Left lobe of liver (tissue), 2 donors: ENCODE results near the gene LEF1. TPM values are rescaled to one million over a fixed set of nuclear protein-coding genes. Genes with fewer than 3 reads are reported as not detected.
"Not testable (repeated sequence)": the region's sequence is repeated elsewhere in the genome, so short reads cannot be mapped to it uniquely, and the experiment has no call there.

Experiments used
- ATAC-seq: fragments of 200-7000 bp; cut with Tn5 transposase; one replicate; pipeline ENCODE4 v1.9.1; 2020; ENCODE audit warnings: mild to moderate bottlenecking, moderate library complexity
- DNase-seq: peaks from one replicate; pipeline ENCODE4 v3.0.0-alpha.2; 2020; ENCODE audit warnings: low spot score
- total RNA-seq: library from RNA; stranded (reverse); gene quantifications from one replicate; pipeline ENCODE4 v1.2.1, GENCODE V29; 2021
- donor health status: DM: no; HTN: no; CAD: no; lungs with moderate emphysema.
- donor health status: DM: no; HTN: yes; CAD: no.

The LEF1 gene
- total RNA-seq, 1 donor from 2014 or later, result 0.73 TPM

DNA sequence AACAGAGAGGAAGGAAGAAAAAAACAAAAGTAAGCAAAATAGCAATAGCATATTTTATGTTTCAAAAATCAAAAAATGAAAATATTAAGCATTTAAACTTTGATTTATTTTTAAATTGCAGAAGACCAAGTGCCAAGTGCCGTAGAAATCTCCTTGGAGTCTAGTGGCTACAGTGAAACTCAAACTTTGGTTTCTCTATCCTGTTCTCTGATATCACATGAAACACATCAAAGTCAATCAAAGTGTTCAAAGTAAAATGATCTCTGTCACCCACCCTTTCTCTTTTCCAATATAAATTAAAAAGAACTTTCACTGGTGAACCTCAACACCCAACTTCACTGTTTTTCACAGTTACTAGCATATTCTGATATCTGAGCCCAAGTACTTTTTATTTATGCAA, 98.0 kb downstream of the LEF1 start:
- DNase-seq (no peak), ATAC-seq (no peak)

DNA sequence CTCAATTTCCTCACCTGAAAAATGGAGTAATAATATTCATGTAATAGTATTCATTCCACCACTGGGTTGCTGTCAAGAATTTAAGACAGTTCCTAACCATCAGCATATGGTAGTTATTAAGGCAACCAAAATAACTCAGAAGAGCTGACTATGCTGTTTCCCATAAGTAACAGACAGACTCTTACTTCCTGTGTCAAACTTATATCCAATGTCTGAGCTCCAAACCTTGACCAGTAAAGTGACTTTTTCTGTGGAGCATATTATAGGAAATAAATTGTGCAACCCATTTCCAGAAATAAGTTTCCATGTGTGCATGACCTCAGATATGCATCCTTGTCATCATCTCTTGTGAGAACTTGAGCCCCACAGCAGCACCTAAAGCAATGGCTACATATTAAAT, 100.3 kb downstream of the LEF1 start:
- DNase-seq (no peak), ATAC-seq (no peak)

- ATAC-seq (no peak), DNase-seq (no peak)
Observed at GRCh38 chr4:108060686-108061321, 107.9 kb downstream of the LEF1 start.

GRCh38 chr4:108060164-108060563, 108.6 kb downstream of the LEF1 start:
- DNase-seq (no peak), ATAC-seq (peak; percentile 81)

GRCh38 chr4:108058685-108059440, 109.9 kb downstream of the LEF1 start:
- ATAC-seq (no peak), DNase-seq (no peak)

DNA sequence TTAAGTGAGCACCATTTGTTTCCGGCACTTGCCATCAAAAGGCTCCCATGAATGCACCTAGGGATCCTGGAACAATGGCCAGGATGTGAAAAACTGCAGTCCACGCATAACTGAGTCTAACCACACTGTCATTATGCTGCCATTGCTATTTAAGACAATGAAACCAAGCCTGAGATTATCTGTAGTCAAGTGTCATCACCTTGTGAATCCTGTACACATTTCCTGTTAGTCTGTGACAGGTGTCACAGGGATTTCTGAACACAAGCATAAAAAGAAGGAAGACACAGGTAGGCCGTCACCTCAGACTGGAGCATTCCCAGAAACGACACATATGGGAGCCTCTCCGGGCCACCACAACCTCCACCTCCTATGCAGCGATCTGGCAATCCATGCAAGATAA, 112.3 kb downstream of the LEF1 start:
- no peak for DNase-seq
- ATAC-seq, result no peak

DNA sequence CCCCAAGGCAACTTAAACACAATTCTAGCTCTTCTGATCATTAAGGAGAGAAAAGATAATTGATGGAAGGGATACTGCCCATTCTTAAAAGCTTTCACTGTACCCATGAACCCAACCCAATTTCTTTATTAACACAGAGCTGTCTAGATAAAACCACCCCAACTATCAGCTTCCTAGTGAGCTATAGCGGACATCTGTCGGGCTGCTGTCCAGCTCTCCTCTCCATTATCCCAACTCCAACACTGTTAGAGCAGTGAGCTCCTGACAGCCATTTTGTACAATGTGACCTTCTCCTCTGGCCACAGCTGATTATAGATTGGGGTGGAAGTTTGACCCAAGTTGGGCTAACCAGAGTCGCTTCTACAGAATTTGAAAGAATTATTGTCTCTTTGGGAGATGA, 112.9 kb downstream of the LEF1 start:
- DNase-seq, result no peak
- ATAC-seq, result no peak

- ATAC-seq (no peak), DNase-seq (no peak)
Observed at GRCh38 chr4:108054025-108054638, 114.6 kb downstream of the LEF1 start.

- DNase-seq (no peak), ATAC-seq (no peak)
Observed at GRCh38 chr4:108053251-108053711, 115.5 kb downstream of the LEF1 start.

DNA sequence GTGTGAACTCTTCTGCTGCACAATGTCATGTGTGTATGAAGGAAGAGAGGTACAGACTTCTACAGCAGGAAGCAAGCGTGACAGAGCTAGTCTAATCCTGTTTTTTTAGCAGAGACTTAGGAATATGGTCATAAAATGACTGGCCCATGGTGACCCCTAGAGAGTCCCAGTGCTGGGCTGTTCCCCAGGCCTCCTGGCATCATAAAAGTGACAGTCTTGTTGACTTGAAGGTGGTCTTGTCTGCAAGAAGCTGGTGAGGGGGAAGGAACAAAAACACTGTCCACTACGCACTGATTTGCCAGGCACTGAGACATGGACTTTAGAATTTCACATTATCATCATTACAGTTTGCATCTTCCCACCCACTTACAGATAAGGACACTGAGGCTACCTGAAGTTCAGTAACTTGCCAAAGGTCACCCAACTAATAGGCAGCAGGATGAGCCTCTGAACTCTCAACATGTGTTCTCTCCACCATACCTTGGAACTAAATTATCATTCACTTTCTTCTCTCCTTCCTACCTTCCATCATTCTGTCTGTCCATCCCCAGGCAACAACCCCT, 116.1 kb downstream of the LEF1 start:
- no peak for DNase-seq
- ATAC-seq, result no peak

GRCh38 chr4:108051343-108051742, 117.4 kb downstream of the LEF1 start:
- DNase-seq (no peak), ATAC-seq (no peak)

DNA sequence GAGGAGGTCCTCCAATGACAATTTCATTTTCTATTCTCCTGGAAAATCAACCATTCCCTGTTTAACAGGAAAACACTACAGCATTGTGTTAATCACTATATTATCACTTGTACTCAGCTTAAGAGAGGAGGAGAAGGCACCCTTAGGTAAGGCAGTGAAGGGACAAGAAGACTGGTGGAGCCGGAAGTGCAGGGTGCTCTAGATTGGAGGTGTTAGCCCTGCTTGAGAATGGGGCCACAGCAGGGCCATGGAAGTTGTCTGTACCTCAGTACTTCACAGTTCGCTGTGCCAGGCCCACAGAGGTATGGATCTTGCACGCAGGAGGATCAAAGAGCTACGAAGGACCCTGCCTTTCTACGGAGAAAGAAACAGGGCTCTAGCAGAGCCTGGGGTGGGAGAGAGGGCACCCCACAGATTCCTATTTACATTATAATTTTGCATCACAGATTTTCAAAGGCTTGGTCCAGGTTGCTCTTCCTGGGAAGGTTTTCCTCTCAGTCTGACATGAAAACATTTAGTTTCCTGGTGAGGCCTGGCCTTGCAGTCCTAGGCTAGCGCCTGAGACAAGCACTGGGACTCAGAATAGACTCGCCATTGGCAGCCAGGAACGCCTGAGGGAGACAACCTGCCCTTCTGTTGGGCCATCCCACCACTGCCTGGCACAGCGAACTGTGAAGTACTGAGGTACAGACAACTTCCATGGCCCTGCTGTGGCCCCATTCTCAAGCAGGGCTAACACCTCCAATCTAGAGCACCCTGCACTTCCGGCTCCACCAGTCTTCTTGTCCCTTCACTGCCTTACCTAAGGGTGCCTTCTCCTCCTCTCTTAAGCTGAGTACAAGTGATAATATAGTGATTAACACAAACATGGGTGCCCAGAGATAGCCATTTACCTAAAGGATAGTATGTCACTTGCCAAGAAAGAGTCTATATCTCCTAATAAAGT, 118.3 kb downstream of the LEF1 start:
- not testable (repeated sequence) for ATAC-seq, DNase-seq

- DNase-seq, result no peak
- ATAC-seq, result no peak
Observed at GRCh38 chr4:108049406-108049805, 119.3 kb downstream of the LEF1 start.

DNA sequence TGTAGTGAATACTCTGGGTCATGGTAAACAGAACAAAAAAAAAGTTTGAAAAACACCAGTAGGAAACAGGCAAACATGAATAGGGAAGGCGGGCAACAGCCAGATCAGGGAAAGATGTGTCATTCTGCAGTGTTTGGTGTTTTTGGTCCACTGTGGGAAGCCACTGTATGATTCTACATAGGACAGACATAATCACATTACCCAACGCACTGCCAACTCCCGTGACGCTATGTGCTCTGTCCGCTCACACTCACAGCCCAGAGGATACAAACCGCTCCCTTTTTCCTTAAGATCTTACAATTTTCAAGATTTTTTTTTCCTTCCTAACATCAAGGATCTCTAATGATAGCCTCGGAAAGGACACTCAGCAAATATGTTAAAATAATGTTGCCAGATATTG, 119.7 kb downstream of the LEF1 start:
- ATAC-seq (no peak), DNase-seq (no peak)

DNA sequence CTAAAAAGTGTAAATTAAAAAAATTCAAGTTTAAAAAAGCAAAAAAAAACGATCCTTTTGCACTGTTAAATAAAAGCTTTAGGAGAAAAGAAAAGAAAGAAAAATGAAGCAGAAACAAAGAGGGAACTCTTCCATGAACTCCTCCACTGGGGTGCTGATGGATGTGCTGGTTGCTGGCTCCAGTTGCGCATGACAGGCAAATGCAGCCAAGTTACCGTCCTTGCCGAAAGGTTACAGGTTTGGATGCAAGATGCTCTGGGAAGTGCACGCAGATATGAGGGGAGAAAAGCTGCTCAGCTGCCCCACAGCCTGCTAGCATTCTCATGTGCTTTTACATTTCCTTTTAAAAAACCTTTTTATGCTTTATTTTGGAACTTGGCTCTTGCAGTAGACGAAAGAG, 120.6 kb downstream of the LEF1 start:
- no peak for DNase-seq
- no peak for ATAC-seq

DNA sequence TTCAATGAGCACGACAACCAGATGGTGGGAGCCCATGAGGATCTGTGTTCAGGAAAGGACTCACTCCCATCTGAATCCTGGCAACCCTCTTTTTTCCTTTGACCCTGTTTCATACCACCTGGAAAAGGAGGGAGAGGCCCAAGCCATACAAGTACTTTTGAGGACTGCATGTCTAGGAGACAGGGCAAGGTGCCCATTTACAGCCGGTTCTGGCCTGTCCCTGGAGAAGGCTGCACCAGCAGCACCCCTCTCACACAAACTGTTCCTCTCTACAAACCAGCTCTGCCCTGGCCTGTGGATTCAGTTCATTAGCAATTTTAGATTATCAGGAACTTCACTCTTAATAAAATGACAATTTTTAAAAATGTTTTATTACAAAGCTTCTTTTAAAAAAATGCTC, 121.5 kb downstream of the LEF1 start:
- ATAC-seq (no peak), DNase-seq (no peak)

DNA sequence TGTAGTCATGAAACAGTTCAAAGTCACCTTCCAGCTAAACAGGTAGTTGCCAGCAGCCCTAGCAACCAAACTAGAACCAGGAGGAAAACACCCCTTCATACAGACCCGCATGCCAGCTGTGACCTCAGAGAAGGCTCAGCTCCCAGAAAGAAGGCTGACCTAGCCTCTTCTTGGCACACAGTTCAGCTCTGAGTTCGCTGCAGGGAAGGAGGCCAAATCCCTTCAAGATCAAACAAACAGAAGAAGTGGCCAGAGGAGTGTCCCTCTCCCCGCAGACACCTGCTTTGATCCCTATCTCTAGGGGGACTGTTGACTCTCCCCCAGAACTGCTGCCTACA, 123.1 kb downstream of the LEF1 start:
- no peak for ATAC-seq
- DNase-seq, result no peak

DNA sequence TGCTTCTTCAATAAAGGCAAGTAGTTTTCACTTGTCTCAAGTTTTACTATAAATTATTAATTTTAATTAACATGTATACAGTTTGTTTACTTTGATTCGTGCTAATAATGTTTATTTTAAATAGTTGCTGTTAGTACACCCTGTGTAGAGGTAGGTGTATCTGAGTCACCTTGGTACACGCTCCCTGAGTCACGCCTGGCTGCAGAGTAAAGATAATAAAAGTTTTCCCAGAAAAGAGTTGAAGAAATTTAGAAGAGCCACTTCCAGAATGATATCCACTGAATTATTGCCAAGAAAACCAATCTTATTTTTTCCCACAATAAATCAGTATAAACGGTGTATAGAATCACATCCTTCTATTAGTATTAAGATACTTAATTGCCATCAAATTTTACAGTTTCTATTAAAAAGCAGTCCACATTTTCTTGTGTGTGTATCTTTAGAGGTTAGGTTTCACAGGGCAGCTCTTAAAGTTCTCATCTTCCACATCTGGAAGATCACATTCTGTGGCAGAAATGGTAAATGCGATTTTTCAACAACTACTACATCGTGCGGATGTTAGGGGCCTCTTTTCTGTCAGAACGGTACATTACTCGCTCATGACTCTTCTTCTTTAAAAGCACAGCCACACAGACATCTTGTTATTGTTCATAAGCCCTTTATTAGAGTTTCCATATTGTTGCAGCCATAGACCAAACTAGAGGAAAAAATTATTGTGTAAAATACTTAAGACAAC, 123.6 kb downstream of the LEF1 start:
- DNase-seq (no peak), ATAC-seq (no peak)

GRCh38 chr4:108043526-108043925, 125.2 kb downstream of the LEF1 start:
- DNase-seq, result no peak

DNA sequence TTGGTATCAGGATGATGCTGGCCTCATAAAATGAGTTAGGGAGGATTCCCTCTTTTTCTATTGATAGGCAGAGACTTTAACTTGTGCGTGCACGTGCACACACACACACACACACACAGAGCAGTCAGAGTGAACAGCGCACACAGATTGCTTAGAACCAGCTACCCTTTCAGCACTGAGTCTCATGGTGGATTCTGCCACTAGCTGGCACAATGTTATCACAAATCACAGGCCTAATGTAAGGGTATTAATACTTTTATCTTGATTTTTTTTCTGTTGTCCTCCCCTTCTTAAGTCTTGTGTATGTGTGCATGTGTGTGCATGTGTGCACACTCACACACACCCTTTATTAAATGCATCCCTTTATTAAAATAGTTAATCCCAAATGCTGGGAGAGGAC, 125.8 kb downstream of the LEF1 start:
- ATAC-seq (no peak), DNase-seq (no peak)

More at GRCh38 chr4:108043526-108043925, 125.2 kb downstream of the LEF1 start:
- no peak for ATAC-seq
